ENCODE data around the gene SCAF8.

SCAF8 gene

GRCh38 chr6:154690857-154691256, 42.4 kb upstream of the SCAF8 start:
- no peak overlapping the region for H3K27ac ChIP-seq (ENCODE audit: extremely low read depth, low read depth, low read length)
- ChIA-PET CTCF (interaction anchor here (0.6 to 4.0 kb wide), 4 partner anchors 10 to 190 kb away, joined by 3 to 36 read pairs (median 4); no protein-coding TSS in a partner anchor), POLR2A (interaction anchor here (1.7 kb wide), 1 partner anchor 11 kb away, joined by 5 read pairs; no protein-coding TSS in a partner anchor)
- no peaks in the 10 kb centered on the region for H3K4me1 ChIP-seq (ENCODE audit: control insufficient read depth, insufficient read depth, low read length)
- no peaks in the 10 kb centered on the region for H3K9me3 ChIP-seq (ENCODE audit: control insufficient read depth, insufficient read depth, low read depth, low read length)
- H3K36me3 ChIP-seq (ENCODE audit: control insufficient read depth in 2 of 2, insufficient read depth in 1 of 2, low read length in 2 of 2): no peaks in the 10 kb centered on the region
- TF ChIP-seq SP7 (tag by site-specific recombination; IDR thresholded peaks at IDR 0.05) (no peak), TRIM28 (IDR thresholded peaks at IDR 0.05; ENCODE audit: borderline replicate concordance, low read length) (no peak), ZNF366 (tag by site-specific recombination; conservative IDR thresholded peaks at IDR 0.05) (no peak), GFI1B (tag by site-specific recombination; IDR thresholded peaks at IDR 0.05) (no peak), GLIS2 (tag by site-specific recombination; IDR thresholded peaks at IDR 0.05) (no peak), ZNF391 (tag by site-specific recombination; IDR thresholded peaks at IDR 0.05; ENCODE audit: borderline replicate concordance, low read depth) (no peak), KLF7 (tag by site-specific recombination; IDR thresholded peaks at IDR 0.05; ENCODE audit: borderline replicate concordance) (no peak)
- no peak overlapping the region for H3K4me3 ChIP-seq (ENCODE audit: low read depth, low read length)

- Histone ChIP-seq H3K4me3 (ENCODE audit: low read depth, low read length) (no peak overlapping the region), H3K4me1 (ENCODE audit: control insufficient read depth, insufficient read depth, low read length) (no peaks in the 10 kb centered on the region), H3K27ac (ENCODE audit: extremely low read depth, low read depth, low read length) (no peak overlapping the region), H3K36me3 (ENCODE audit: control insufficient read depth in 2 of 2, insufficient read depth in 1 of 2, low read length in 2 of 2) (no peaks in the 10 kb centered on the region), H3K9me3 (ENCODE audit: control insufficient read depth, insufficient read depth, low read depth, low read length) (no peaks in the 10 kb centered on the region)
- no peak for TF ChIP-seq ZNF248 (tag by site-specific recombination; IDR thresholded peaks at IDR 0.05)
- no peak for TF ChIP-seq SP3 (tag by site-specific recombination; IDR thresholded peaks at IDR 0.05)
- no peak for TF ChIP-seq KLF9 (tag by site-specific recombination; IDR thresholded peaks at IDR 0.05; ENCODE audit: low read depth)
- ChIA-PET CTCF (interaction anchor here (0.7 kb wide), 1 partner anchor 21 kb away, joined by 3 read pairs; no protein-coding TSS in a partner anchor), POLR2A (no interaction called here)
Observed at GRCh38 chr6:154696661-154697060, 36.6 kb upstream of the SCAF8 start.

GRCh38 chr6:154703124-154703523, 30.1 kb upstream of the SCAF8 start:
- POLR2A ChIA-PET: no interaction called here
- CTCF ChIA-PET: no interaction called here
- Histone ChIP-seq H3K4me1 (ENCODE audit: control insufficient read depth, insufficient read depth, low read length) (no peaks in the 10 kb centered on the region), H3K4me3 (ENCODE audit: low read depth, low read length) (no peak overlapping the region), H3K36me3 (ENCODE audit: control insufficient read depth in 2 of 2, insufficient read depth in 1 of 2, low read length in 2 of 2) (no peaks in the 10 kb centered on the region), H3K27ac (ENCODE audit: extremely low read depth, low read depth, low read length) (no peak overlapping the region), H3K9me3 (ENCODE audit: control insufficient read depth, insufficient read depth, low read depth, low read length) (no peaks in the 10 kb centered on the region)
- TF ChIP-seq TRIM28 (IDR thresholded peaks at IDR 0.05; ENCODE audit: borderline replicate concordance, low read length) (no peak), SALL2 (tag by site-specific recombination; IDR thresholded peaks at IDR 0.05; ENCODE audit: borderline replicate concordance) (no peak), WT1 (tag by site-specific recombination; IDR thresholded peaks at IDR 0.05) (no peak), ZNF488 (tag by site-specific recombination; IDR thresholded peaks at IDR 0.05) (no peak), ZNF776 (tag by site-specific recombination; IDR thresholded peaks at IDR 0.05; ENCODE audit: borderline replicate concordance) (no peak), ZNF184 (tag by site-specific recombination; IDR thresholded peaks at IDR 0.05) (no peak), ATF2 (tag by site-specific recombination; IDR thresholded peaks at IDR 0.05; ENCODE audit: low read depth) (no peak), ZNF157 (tag by site-specific recombination; IDR thresholded peaks at IDR 0.05) (no peak), ZNF792 (tag by site-specific recombination; IDR thresholded peaks at IDR 0.05) (no peak), SP2 (tag by site-specific recombination; IDR thresholded peaks at IDR 0.05) (no peak), ZNF398 (tag by site-specific recombination; IDR thresholded peaks at IDR 0.05) (no peak), ZNF112 (tag by site-specific recombination; IDR thresholded peaks at IDR 0.05) (no peak), PBX3 (CRISPR knock-in tag; IDR thresholded peaks at IDR 0.05) (no peak), MZF1 (tag by site-specific recombination; IDR thresholded peaks at IDR 0.05; ENCODE audit: borderline replicate concordance) (no peak), ZNF529 (tag by site-specific recombination; IDR thresholded peaks at IDR 0.05; ENCODE audit: insufficient replicate concordance) (no peak), ZNF114 (tag by site-specific recombination; IDR thresholded peaks at IDR 0.05) (no peak), KLF16 (tag by site-specific recombination; IDR thresholded peaks at IDR 0.05) (no peak), ZNF600 (tag by site-specific recombination; IDR thresholded peaks at IDR 0.05) (no peak)

Measured in HEK293 (cell line).